Measurements from ENCODE around the gene TCF7L1.
"Not testable (repeated sequence)": the region's sequence is repeated elsewhere in the genome, so short reads cannot be mapped to it uniquely, and the experiment has no call there.

The TCF7L1 gene

GRCh38 chr2:85185431-85185940 lies 52.3 kb downstream of the TCF7L1 start:
- no peak for DNase-seq

GRCh38 chr2:85187069-85187468 lies 53.9 kb downstream of the TCF7L1 start:
- DNase-seq, result no peak

GRCh38 chr2:85188852-85189251 lies 55.7 kb downstream of the TCF7L1 start:
- no peak for DNase-seq

- no peak for DNase-seq
Measured at GRCh38 chr2:85189606-85190270, 56.5 kb downstream of the TCF7L1 start.

- no peak for DNase-seq
Measured at GRCh38 chr2:85191157-85191556, 58.0 kb downstream of the TCF7L1 start.

GRCh38 chr2:85194780-85195480 lies 61.7 kb downstream of the TCF7L1 start:
- no peak for DNase-seq

- DNase-seq, result no peak
Measured at GRCh38 chr2:85195956-85196355, 62.8 kb downstream of the TCF7L1 start.

GRCh38 chr2:85199698-85200097 lies 66.5 kb downstream of the TCF7L1 start:
- DNase-seq, result no peak

GRCh38 chr2:85209887-85210286 lies 76.7 kb downstream of the TCF7L1 start:
- DNase-seq, result no peak

GRCh38 chr2:85210511-85210910 lies 77.3 kb downstream of the TCF7L1 start:
- DNase-seq, result no peak

- not testable (repeated sequence) for DNase-seq
Measured at GRCh38 chr2:85211606-85212005, 78.4 kb downstream of the TCF7L1 start.

GRCh38 chr2:85212841-85213240 lies 79.6 kb downstream of the TCF7L1 start:
- DNase-seq, result no peak

- DNase-seq, result no peak
Measured at GRCh38 chr2:85213404-85213803, 80.2 kb downstream of the TCF7L1 start.

GRCh38 chr2:85213901-85214512 lies 80.8 kb downstream of the TCF7L1 start:
- no peak for DNase-seq

GRCh38 chr2:85215081-85215447 lies 81.9 kb downstream of the TCF7L1 start:
- DNase-seq, result no peak

- peak; percentile 22 for DNase-seq
Measured at GRCh38 chr2:85215448-85216401, 82.5 kb downstream of the TCF7L1 start.

GRCh38 chr2:85216927-85217326 lies 83.7 kb downstream of the TCF7L1 start:
- DNase-seq, result no peak

- DNase-seq, result no peak
Measured at GRCh38 chr2:85221067-85221691, 88.0 kb downstream of the TCF7L1 start.

- no peak for DNase-seq
Measured at GRCh38 chr2:85222792-85223191, 89.6 kb downstream of the TCF7L1 start.

- no peak for DNase-seq
Measured at GRCh38 chr2:85226783-85227182, 93.6 kb downstream of the TCF7L1 start.

GRCh38 chr2:85230679-85231467 lies 97.7 kb downstream of the TCF7L1 start:
- DNase-seq, result no peak

- no peak for DNase-seq
Measured at GRCh38 chr2:85231468-85231805, 98.2 kb downstream of the TCF7L1 start.

Data from NCI-H2107 (cell line).